ENCODE results near the gene YLPM1.

Gene YLPM1

DNA sequence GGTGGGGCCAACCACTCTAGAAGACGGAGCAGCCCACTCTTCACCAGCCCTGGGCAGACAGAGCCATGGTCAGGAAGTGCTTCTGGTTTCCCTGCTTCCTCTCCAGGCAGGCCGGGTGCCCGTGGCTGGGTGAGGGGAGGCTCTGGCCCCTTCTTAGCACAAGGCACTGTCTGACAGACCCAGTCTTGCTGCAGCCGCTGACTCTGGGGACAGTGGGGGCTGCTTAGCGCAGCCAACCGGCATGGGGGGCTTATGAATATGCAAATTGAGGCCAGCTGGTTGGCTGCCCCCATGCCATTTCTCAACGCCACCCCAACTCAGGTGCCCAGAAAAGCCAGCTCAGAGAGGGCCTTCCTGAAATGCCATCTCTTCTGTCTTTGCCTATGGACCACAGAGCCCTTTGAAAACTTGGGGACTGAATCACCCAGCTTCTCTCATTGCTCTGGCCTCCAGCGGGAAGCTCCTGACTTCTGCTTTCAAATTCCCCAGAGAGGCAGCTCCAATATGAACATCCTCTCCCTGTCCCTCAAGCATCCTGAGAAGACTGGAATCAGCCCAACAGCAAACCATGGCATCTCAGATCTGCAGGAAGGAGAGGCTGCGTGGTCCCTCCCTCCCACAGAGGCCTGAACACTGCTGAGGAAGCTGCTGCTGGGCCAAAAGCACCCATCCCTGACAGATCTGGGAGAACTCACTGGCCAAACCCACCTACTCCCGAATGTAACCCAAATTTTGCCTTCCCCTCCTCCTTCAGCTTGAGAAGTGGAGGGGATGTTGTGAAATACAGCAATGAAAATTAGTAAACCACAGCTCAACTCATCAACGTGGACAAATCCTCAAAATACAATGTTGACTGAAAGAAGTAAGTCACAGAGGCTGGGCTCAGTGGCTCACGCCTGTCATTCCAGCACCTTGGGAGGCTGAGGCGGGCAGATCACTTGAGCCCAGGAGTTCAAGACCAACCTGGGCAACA, 113.1 kb downstream of the YLPM1 start, which contains the start of gene PROX2:
PROX2 (minus strand) TSS at position 205 of the 973 bp plus-strand sequence. CDS start 12,311 bp downstream, outside the sequence.
- DNase-seq (ENCODE audit: low read depth in 2 of 2): no peak

DNA sequence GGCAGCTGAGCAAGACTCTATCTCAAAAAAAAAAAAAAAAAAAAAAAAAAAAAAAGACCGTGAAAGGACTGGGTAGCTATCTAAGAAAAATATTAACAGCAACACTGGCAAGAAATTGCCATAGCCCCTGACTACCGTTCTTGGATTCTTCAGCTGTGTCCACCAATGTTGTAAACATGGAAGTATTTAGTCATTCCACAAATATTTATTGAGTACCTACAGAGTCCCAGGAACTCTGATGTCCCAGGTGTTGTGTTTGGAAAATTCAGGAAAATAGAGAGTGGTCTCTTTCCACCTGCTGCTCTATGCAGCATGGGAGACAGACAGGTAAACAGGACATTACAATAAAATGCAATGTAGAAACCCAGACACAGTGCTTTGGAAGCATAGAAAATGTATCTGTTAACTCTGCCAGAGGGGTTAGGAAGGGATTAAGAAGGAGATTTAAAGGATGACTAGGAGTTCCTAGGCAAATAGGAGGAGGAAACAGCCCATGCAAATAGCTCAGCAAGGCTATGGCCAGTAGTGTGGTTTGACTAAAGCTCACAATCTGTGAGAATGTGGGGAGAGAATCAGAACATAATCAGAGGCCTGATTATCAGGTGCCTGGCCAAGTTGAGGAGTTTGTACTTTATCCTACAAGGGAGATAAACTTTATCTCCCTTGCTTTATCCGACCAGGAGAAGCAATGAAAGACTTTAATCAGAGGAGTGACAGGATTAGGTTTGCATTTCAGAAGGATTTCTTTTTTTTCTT, 116.5 kb downstream of the YLPM1 start:
- no peak for DNase-seq (ENCODE audit: low read depth in 2 of 2)

DNA sequence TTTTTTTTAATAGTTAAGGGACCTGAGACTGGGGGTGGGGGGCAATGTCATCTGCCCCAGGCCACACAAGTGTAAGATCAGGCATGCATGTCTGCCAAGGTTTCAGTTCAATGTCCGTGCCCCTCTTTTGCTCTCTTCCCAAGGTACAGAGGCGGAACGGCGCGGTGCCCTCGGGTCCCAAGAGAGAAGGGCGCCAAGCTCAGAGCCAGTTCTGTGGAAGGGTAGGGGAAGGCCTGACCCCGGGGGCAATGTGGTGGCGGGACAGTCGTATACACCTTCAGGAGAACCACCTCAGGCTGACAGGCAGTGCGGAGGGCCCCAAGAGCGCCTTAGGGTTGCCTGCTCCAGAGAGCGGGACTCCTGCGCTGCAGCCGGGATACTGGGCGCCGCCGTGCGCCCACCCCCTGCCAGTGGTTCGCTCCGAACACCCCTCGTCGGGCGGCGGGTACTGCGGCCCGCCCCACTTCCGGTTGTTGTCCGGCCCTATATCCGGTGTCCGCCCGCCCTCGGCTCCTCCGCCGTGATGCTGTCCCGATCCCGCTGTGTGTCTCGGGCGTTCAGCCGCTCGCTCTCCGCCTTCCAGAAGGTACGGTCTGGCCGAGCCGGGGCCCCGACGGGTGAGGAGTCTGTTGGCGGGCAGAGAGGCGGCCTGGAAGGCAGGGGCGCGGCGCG, 118.5 kb downstream of the YLPM1 start, which contains the start of gene DLST:
DLST (plus strand) TSS at position 486 of the 672 bp plus-strand sequence; CDS start at position 524, 38 bp downstream.
- peak; percentile 66 to 67 for DNase-seq (ENCODE audit: low read depth in 2 of 2)

DNA sequence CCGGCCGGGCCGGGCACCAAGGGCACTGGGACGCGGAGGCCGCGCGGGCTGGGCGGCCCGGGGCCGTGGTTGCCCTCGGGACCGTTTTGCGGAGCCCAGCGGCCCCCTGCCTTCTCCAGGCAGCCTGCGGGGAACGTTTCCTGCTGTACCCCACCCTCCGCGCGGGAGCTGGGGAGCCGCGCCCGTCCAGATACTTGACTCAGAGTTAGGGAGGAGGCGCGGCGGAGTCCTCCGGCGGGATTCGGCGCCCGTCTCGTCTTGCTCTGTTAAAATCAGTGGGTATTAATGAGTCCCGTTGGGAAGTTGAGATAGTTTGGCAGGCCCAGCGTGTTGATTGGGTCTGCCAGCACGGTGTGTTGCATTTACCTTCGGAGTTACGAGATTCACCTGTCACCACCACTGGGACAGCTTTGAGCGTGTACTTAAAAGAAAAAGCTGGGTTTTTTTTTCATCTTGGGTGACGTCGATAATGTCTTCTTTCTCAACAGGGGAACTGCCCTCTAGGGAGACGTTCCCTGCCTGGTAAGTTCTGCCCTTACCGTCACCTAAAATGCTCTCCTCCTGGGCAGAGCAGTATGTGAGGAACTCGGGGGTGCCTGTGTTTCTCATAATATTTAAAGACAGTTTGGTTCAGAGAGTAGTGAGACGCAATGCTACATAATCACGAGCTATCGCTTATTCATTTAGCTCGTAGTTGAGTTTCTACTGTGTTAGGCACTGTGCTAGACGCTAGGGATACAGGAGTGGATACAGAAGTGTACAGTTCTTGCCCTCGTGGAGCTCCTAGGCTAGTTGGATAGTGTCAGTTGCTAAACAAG, 119.2 kb downstream of the YLPM1 start:
- DNase-seq (ENCODE audit: low read depth in 2 of 2): no peak

Measured in fibroblast of skin of left quadriceps (primary cell).